GM18507 (cell line): ENCODE data around the gene SMIM9.
"Not testable (repeated sequence)": the region's sequence is repeated elsewhere in the genome, so short reads cannot be mapped to it uniquely, and the experiment has no call there.

Experiments used
- DNase-seq: peaks from one replicate; pipeline ENCODE4 v3.0.0; 2011; ENCODE audit warnings: low read depth; ENCODE audit not compliant: insufficient read length; ENCODE audit errors: extremely low spot score
- FAIRE-seq: peaks from 2 replicates; lab custom pipeline; 2011; peaks lifted over from hg19 to GRCh38; lab: Jason Lieb, UNC

SMIM9 gene

DNA sequence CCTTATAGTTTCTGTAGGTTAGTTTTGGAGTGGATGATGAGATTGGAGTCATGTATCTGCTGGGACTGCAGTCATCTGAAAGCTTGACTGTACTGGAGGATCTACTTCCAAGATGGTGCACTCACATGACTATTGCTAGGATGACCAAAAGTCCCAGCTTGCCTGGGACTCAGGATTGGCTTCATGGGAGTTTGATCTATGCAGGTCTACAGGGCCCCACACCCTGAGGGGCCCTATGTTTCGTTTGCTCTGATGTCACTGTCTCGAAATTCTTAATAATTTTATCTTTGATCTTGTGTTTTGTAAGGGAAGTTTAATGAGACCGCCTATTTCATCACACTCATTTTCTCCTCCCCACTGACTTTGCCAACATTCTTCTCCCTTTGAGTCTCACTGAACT is at the start of gene SMIM9:
Gene SMIM9, minus strand, starts transcription at position 101 of the 400 bp plus-strand sequence. CDS start 3,806 bp downstream, outside the sequence.
- FAIRE-seq (no peak), DNase-seq (no peak)

DNA sequence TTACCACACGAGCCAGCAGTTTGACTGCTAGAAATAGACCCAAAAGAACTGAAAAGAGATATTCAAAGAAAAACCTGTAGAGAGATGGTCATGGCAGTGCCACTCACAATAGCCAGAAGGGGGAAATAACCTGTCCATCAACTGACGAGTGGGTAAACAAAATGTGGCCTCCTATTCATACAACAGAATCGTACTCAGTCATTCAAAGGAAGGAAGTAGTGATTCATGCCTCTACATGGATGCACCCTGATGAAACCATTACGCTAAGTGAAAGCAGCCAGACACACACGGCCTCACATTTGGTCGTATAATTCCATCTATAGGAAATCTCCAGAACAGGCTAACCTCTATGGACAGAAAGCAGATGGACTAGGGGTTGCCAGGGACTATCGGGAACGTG is 49.6 kb upstream of the SMIM9 start:
- FAIRE-seq, DNase-seq: not testable (repeated sequence)

DNA sequence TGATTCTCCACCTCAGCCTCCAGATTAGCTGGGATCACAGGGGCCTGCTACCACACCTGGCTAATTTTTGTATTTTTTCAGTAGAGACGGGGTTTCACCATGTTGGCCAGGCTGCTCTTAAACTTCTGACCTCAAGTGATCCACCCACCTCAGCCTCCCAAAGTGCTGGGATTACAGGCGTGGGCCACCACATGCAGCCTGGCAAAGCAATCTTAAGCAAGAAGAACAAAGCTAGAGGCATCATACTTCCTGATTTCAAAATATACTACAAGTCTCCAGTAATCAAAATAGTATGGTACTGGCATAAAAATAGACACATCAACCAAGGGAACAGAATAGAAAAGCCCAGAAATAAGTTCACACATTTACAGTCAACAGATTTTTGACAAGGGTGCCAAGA is 38.9 kb upstream of the SMIM9 start:
- DNase-seq (no peak), FAIRE-seq (no peak)

DNA sequence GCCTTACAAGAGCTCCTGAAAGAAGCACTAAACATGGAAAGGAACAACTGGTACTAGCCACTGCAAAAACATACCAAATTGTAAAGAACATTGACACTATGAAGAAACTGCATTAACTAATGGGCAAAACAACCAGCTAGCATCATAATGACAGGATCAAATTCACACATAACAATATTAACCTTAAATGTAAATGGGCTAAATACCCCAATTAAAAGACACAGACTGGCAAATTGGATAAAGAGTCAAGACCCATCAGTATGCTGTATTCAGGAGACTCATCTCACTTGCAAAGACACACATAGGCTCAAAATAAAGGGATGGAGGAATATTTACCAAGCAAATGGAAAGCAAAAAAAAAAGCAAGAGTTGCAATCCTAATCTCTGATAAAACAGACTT is 34.1 kb upstream of the SMIM9 start:
- not testable (repeated sequence) for DNase-seq, FAIRE-seq

DNA sequence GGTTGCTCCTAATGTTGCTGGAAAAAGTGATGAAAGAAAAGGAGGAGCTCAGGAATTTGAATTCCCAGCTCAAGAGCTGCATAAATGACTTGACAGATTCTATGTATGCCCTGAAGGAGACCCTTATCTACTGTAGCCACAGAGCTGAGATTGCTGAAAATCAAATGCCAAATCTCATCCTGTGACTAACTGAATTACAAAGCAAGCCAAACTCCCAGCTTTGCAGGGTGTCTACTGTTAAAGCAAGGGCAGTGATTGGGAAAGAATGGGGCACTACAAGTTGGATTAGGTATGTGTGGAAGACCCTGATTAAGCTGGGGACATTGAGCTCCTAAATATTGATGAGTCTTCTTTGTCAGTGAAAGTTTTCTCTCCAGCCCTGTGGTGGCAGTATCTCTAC is 20.8 kb upstream of the SMIM9 start:
- no peak for DNase-seq
- FAIRE-seq, result no peak

DNA sequence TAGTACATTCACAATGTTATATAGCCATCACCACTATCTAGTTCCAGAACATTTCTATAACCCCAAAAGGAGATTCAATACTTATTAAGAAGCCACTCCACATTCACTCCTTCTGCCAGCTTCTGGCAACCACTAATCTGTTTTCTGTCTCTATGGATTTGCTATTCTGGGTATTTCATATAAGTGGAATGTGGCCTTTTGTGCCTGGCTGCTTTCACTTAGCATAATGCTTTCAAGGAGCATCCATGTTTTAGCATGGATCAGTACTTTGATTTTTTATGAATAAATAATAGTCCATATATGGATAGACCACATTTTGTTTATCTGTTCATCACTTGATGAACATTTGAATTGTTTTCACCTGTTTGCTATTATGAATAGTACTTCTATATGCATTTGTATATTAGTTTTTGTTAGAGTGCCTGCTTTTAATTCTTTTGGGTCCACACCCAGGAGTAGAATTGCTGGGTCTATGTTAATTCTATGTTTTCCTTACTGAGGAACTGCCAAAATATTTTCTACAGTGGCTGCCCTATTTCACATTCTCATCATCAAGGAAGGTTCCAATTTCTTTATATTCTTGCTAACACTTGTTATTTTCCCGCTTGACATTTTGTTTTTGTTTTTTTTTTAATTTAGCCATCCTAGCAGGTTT is 16.6 kb upstream of the SMIM9 start:
- DNase-seq (no peak), FAIRE-seq (no peak)

DNA sequence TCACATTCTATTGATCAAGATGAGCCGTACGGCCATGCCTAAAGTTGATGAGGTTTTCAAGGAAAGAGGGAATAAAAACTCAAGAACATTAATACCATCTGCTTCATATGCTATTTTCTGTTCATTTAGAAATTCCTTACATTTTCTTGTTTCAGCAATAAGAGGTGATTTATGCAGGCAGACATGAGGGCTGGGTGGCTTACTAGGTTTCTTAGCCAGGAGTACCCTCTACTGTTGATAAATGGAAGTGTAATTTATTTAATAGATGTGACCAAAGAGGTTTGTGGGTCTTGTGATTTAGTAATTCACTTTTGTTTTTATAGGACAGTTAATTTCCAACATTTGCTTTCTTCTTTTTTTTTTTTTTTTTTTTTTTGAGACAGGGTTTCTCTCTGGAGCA is 6.4 kb upstream of the SMIM9 start:
- FAIRE-seq (peak; percentile 80), DNase-seq (no peak)

DNA sequence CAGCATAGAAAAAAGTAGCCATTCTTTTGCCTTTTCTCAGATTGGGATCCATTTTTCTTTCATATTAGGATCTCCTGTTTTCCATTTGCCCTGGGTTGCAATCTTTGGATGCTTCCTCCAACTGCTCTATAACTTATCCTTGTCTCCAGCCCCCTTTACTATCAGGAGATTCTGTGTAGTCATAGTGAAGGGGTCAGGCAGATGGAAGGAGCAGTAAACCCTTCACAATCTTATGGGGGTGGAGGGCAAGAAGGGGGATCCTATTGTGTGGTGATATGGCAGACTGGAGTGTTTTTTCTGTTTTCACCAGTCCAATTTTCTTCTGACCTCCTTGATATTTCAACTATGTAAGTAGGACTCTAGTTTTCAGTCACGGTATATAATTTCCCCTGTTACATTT is 1.7 kb upstream of the SMIM9 start:
- no peak for DNase-seq
- no peak for FAIRE-seq

DNA sequence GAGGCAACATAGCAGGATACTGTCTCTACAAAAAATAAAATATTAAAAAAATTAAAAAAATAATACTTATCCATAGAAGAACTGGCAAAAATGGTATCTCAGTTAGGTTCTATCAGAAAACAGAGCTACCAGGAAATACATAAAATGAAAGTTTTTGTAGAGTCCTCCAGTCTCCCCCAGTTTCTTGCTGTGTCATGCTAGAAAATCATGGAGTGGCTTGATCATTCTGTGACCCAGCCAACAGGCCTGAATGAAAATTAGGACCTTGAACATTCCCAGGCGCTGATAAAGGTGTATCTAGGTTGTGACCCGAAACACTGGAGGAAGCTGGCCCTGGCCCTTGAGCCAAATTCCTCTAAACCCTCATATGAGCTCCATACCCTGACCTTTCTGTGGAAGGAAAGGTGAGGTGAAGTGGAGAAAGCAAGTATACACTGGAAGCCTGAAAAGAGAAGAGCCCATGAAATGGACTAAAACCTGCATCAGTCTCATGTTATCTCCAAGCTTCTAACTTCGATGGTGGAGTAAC is 652 bp downstream of the SMIM9 start:
- DNase-seq (no peak), FAIRE-seq (no peak)

DNA sequence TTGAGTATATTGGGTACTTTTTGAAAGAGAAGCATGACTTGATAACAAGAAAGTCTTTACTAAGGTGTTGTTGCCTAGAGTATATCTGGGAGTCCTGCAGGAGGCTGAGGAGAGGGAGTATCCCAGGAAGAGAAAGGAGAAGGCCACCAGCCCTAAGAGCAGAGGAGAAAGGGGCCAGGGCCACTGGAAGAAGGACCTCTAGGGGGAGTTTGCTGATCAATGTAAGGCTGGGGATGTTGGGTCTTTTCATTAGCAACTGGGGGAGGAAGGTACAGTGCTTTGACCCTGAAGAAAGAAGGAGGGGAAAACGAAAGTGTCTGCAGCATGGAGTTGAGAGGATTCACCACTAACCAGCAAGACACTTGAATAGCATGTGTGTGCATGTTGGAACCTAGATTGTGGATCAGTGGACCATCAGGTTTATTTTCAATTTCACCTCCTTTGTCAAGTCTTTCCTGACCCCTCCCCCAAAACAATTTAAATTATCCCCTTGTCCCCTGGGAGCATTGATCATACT is 4.5 kb downstream of the SMIM9 start:
- FAIRE-seq, result peak; percentile 53
- DNase-seq, result no peak

DNA sequence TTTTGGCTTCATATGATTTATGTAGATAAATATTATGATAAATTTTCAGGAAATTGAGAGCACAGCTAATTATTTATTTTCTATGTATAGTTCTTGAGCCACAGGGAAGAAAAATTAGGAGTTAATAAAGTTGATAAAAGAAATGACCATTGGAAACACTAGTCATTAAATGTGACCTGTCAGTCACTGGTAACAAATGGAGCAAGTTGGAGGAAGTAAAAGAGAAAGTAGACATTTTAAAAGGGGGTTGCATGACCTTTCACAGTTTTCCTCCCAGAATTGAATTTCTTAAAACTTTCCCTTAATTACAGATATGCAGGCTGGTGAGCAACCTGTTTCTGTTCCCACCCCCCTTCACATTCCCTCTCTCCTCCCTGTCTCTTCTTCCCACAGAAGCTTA is 5.3 kb downstream of the SMIM9 start:
- peak; percentile 21 for FAIRE-seq

DNA sequence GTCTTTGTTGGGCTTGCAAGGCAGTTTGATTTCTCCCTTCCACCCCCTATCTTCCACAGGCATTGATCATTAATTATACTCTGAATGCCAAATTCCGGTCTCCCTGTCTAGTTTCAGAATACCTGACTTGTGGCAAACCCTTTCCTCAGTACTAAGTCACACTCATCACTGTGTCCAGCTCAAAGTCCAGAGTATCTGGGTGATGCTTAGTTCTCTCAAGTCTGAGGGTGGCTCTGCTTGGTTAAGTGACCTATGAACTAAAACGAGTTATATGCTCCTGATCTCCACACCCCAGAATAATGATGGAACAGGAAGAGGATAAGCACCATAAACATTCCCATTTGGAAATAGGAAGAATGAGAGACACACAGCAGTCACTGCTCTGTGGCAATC is 6.5 kb downstream of the SMIM9 start:
- FAIRE-seq, result no peak
- no peak for DNase-seq

More for the DNA sequence above, 5.3 kb downstream of the SMIM9 start:
- no peak for DNase-seq

DNA sequence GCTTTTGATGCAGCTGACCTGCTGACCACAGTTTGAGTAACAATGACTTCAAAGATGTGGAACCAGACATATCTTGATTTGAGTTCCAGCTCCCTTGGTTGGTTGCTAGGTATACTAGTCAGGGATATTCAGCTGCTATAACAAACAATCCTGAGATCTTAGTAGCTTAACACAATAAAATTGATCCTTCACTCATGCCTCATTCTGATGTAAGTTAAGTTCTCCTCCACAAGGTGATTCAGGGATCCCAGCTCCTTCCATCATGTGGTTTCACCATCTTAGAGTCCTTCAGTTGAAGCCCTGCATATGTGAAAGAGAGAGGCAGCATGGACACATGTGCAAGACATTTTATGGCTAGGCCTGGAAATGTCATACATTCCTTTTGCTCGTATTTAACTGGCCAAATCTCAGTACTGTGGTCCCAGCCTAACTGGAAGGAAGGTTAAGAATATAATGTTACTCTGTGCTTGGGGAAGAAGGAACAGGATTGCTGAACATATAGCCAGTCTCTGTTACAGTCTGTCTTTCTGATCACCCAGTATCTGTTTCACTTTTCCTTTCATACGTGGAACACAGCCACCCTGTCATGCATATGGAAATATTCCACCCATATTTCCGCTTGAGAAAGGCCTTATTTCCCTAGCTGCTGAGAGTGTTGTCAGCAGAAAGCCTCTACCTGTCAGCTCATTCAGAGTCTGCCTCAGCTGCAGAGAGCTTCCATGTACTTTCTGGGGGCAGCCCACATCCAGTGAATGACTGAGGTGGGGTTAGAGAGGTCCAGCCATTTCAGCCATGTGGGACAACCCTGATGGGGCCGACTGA is 7.1 kb downstream of the SMIM9 start:
- FAIRE-seq (peak; percentile 95), DNase-seq (no peak)

DNA sequence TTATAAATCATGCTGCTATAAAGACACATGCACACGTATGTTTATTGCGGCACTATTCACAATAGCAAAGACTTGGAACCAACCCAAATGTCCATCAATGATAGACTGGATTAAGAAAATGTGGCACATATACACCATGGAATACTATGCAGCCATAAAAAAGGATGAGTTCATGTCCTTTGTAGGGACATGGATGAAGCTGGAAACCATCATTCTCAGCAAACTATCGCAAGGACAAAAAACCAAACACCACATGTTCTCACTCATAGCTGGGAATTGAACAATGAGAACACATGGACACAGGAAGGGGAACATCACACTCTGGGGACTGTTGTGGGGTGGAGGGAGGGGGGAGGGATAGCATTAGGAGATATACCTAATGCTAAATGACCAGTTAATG is 8.9 kb downstream of the SMIM9 start:
- FAIRE-seq, DNase-seq: not testable (repeated sequence)

DNA sequence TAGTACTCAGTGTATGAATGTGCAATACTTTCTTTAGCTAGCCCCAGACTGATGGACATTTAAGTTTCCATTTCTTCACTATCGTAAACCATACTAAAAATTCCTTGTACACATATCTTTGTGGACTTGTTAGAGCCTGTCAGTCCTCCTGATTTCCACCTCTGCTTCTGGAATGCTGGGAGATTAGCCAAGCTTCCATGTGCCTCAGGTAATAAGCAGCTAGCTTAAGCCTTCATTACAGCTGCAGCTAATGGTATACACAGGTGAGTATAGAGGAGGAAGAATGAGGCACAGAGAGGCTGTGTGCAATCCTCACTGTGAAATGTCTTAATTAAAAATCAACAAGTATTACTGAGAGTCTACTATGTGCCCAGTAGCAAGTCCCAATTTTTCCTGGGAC is 9.8 kb downstream of the SMIM9 start:
- DNase-seq, result no peak
- no peak for FAIRE-seq

DNA sequence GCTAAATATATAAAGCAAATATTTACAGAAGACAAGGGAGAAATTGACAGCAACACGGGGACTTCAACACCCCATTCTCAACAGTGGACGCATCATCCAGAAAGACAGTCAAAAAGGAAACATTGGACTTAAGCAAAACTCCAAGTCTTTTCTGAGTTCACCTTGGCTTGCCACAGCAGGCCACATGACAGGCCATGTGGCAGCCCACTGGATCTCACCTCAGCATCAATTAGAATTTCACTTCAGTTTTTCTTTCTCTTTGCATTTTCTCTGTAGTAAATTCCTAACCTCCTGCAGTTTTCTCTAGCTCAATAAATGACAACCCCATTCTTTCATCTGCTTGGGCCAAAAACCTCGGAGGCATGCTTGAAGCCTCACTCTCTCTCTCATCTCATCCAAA is 12.4 kb downstream of the SMIM9 start:
- DNase-seq (no peak), FAIRE-seq (no peak)

DNA sequence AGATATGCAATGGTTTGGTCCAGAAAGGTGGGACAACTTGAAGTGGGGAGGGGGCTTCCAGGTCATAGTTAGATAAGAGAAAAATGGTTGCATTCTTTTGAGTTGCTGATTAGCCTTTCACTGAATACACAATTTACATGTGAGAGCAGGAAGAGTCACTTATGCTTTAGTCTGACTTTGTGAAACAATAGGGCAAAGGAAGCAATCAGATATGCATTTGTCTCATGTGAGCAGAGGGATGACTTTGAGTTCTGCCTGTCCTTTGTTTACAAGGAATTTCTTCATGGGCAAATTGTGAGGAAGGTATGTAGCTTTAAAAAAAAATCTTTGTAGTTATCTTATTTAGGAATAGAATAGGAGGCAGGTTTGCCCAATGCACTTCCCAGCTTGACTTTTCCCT is 12.9 kb downstream of the SMIM9 start:
- FAIRE-seq (no peak), DNase-seq (no peak)

DNA sequence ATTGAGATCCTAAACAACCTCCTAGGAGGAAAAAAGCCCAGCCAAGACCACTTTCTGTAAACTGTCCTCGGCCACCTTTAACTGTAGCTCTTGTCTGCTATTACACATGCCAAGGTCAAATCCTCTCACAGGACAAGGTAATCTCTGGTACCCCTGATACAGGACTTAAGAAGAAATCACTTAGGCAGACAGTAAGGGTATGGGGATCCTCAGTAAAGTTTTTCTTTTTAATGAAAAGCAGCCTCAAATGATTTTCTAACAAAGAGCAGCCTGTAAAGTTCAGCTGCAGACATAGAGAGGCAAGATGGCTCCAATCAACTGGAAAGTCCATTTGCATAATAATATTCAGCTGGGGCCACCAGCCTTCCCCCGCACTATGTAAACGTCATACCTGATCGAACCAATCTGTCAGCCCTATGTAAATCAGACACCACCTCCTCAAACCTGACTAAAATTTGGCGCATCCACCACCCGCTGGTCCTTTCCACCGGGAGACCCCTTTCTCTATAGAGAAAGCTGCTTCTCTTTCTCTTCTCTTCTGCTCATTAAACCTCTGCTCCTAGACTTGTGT is 14.6 kb downstream of the SMIM9 start:
- DNase-seq, result no peak
- FAIRE-seq, result peak; percentile 61

DNA sequence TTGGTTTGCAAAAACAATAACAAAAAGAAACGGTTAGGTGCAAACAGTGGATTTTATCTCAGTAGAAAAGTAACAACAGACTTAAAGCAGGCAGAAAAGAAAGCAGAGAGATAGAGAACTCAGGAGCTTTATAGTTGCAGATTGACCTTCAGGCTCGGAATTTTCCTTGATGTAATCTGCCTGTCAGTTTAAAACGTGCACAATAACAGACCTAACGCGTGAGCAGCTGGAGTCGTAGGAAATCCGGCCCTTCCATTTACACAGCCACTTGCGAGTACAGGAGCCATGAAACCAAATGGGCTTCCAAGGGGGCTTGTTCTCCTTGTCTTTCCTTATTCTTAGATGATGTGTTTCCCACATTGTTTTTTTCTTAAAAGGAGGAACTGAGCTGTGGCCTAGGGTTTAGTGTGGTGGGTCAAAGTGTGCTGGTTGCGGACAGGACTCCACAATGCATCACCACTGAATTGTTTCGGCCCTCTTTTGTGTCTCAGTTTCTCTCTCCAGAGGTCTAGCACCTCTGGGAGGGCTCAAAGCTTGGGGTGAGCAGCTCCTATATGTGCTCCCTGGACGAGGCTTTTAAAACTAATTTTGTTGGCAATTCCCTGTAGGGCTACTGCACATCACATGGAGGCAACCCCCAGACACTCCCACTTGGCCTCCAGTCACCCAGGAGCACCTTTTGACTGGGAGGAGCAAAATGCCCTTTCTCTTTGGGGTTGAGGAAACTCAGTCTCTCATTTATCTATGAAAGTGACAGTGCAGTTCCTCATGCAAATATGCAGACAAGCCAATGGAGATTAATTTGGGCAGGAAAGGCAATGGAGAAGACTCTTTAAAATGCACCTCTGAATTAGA is 15.3 kb downstream of the SMIM9 start:
- FAIRE-seq, result peak; percentile 50

More for the DNA sequence above, 15.3 kb downstream of the SMIM9 start:
- no peak for DNase-seq
